NCI-H1930 (cell line): Measurements from ENCODE around the gene PGM5.
"Not testable (repeated sequence)": the region's sequence is repeated elsewhere in the genome, so short reads cannot be mapped to it uniquely, and the experiment has no call there.

ENCODE experiments used
- DNase-seq, 2 experiments: peaks; one replicate each; lab custom pipeline; 2025; lab: John Stamatoyannopoulos, UW

Gene PGM5

DNA sequence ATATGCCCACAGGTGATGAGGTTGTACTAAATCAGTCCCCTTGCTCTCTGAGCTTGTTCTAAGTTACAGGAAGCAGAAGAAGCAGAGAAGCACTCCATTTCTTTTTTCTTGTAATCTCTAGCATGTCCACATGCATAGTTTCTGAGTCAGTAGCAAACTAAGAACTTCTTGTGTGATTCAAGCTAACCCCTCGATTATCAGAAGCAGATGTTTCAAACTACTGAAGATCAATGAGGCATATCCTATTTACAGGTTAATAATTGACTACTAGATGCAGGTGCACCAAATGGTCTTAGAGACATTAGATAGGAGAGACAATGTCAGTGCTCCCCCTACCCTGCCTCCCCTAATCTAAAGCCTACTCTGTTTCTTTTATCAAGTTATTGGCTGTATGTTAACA lies 21.3 kb downstream of the PGM5 start:
- DNase-seq, result not testable (repeated sequence)

GRCh38 chr9:68383894-68384293 lies 27.5 kb downstream of the PGM5 start:
- DNase-seq, result not testable (repeated sequence)

DNA sequence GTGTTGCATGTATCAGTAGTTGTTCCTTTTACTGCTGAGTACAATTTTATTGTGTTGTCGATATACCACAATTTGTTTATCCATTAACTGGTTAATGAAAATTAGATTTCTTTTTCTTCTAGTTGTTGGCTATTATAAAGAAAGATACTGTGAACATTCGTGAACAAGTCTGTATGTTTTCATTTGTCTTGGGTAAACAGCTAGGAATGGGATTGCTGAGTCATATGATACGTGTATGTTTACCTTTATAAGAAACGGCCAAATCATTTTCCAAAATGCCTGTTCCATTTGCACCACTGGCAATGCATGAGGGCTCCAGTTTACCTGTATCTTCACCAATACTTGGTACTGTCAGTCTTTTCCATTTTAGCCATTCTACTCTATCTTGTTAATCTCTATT lies 33.1 kb downstream of the PGM5 start:
- not testable (repeated sequence) for DNase-seq

- not testable (repeated sequence) for DNase-seq
These were observed 34.3 kb downstream of the PGM5 start for GRCh38 chr9:68390737-68391136.

DNA sequence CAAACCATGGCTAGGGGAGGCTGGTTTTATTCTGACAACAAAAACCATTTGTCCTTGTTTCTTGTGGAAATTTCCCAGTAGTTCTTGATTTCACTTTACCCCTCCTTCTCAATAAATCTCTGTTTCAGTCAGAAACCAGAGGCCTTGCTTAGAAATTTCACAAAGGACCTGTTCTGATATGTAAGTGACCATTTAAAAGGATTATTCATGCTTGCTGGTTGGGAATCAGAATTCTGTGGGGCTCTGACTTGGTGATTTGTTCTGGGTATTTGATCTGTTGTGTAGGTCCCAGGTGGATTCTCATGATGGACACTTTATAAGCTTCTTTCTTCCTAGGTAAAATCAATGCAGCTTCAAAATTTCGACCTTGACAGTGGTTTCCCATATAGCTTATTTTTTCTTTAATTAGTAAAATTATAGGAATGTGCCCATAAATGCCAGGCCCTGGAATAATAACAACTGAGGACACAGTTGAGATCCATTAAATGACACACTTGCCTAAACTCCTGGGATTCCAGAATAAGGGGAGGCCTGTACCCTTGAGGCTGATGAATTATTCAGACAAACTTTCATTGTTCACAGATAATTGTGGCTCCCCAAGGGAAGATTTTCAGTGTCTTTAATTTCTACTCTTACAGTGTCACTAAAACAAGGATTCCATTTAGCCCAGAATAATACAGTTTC lies 40.1 kb downstream of the PGM5 start:
- not testable (repeated sequence) for DNase-seq

- not testable (repeated sequence) for DNase-seq
These were observed 40.6 kb downstream of the PGM5 start for GRCh38 chr9:68397095-68397423.

GRCh38 chr9:68397796-68398195 lies 41.4 kb downstream of the PGM5 start:
- DNase-seq, result not testable (repeated sequence)

DNA sequence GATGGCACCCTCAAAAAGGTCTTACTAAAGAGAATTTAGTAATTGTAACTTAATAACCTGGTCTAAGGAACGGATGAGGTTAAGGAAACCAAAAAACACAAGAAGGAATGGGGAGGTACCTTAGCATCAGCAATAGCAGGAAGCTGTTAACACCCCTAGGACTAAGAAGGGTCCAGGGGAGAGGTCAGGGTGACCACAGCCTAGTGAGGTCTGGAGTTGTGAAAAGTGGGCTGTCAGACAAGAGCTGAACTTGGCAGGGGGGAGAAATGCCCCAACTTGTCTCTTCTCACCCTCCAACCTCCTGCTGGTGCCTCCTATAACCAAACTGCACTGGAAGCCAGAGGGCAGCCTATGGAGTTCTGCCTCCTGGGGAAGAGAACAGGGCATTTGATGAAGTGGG lies 41.9 kb downstream of the PGM5 start:
- DNase-seq, result not testable (repeated sequence)

GRCh38 chr9:68404421-68405185 lies 48.2 kb downstream of the PGM5 start:
- DNase-seq, result not testable (repeated sequence)

DNA sequence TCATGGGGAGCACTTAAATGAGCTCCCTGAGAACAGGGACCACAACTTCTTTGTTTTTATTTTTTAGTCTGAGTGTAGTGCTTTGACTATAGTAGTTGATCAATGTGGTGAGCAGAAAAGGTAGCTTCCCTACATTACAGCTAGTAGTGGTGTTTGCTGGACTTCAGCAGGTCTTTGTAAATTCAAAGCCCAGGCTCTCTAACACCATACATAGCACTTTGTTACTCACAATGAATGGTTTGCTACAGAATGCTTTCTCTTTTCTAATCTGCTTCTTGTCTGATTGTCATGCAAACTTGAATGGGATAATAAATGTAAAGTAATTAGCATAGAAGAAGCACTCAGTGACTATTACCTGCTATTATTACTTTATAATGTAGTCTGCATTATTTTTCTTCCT lies 55.5 kb downstream of the PGM5 start:
- not testable (repeated sequence) for DNase-seq

GRCh38 chr9:68412754-68413153 lies 56.3 kb downstream of the PGM5 start:
- DNase-seq, result not testable (repeated sequence)

DNA sequence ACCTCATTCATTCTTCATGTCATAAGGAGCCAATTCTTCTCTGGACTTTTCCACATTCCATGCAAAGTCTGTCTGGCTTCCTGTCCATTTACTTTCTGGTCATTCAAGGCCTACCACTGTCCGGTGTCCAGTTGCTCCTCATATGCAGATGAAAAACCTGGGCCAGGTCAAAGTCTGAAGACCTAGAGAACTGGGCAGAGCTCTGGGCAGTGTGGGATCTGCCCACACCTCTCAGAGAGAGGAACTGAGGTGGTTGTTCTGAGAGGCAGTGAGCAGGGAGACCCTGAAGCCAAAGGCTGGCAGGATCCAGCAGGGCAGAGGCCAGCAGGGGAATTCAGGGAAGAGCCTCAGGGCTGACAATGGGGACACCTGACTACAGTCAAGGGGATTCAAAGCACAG lies 58.7 kb downstream of the PGM5 start:
- DNase-seq, result not testable (repeated sequence)

GRCh38 chr9:68416936-68417564 lies 60.6 kb downstream of the PGM5 start:
- DNase-seq, result peak in 1 of 2 experiments; percentile 16

GRCh38 chr9:68417762-68418161 lies 61.4 kb downstream of the PGM5 start:
- DNase-seq, result no peak

DNA sequence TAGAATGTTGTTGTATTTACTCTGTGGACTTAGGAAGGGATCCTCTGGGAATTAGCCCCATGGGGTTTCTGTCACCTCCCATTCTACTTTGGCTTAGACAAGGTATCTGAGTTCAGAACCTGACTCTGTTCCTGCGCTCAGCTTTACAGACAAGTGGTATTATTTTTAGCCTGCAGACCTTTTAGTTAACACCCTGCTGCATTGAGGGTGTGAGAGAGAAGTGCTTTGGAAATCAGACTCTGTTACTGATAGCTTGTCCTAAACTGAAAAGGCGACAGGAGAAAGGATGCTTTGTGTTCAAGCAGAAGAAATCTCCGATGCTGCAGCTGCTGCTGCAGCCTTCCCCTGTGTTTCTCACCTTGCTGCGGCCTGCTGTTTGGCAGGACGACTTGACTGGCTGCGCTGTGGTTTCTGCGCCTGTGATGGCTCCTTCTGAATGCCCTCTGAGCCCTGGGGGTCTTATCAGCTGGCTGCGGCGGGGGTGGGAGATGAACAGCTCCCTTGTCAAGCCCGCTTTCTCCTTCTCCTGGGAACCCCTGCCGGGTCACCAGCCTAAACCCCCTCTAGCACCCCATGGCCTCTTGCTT lies 61.9 kb downstream of the PGM5 start:
- DNase-seq, result no peak

DNA sequence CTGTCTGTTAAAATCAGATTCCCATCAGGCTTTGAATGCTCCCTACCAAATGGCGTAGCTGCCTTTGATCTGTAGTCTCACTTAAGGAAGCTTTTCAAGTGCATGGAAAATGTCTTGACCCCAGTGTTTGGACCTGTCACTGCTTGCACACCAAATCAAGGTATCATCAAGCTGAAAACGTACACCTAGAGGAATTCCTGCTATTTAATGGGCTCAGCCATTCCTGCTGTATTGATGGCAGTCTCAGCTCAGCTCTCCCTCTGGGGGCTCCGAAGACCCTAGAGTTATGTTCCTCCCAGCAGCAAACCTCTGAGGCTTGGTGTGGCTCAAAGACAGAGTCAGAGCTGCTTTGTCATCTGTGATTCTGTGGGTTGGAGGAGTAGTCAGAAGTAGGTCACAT lies 63.5 kb downstream of the PGM5 start:
- no peak for DNase-seq

DNA sequence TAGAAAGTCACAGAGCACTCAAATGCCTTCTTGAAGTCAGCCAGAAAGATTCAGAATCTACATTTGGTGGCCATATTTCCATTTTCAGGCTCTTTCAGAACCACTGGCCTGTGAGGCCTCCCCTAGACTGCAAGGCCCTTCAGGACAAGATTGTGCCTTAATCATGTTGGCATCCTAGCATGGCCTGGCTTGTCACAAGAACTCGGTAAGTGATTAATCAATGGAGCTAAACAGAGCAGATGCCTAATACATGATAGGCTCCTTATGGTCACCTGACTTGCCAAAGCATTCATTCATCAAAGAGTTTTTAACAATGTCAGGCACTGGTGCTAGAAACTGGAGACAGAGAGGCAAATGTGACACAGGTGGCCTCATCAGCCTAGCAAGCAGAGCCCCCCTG lies 70.3 kb downstream of the PGM5 start:
- DNase-seq, result no peak

GRCh38 chr9:68427216-68427977 lies 71.0 kb downstream of the PGM5 start:
- no peak for DNase-seq

DNA sequence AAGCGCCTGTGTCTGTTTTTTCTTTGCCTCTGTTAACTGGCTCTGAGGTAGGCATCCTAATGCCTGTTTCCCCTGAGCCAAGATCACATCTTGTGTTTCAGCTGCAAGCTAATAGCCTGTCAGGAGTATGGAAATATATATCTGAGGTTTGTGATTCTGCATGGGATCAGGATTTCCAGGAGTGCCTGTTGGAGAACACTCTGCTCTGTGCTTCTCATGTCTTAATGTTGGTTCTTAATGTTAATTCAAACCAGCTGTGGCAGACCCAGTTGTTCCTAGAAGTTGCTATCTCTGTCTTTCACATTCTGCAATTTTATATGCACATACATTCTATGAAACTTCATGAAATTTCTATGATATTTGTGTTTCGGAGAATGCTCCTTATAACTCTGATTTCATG lies 72.1 kb downstream of the PGM5 start:
- DNase-seq, result no peak

- no peak for DNase-seq
These were observed 73.2 kb downstream of the PGM5 start for GRCh38 chr9:68429631-68430030.

DNA sequence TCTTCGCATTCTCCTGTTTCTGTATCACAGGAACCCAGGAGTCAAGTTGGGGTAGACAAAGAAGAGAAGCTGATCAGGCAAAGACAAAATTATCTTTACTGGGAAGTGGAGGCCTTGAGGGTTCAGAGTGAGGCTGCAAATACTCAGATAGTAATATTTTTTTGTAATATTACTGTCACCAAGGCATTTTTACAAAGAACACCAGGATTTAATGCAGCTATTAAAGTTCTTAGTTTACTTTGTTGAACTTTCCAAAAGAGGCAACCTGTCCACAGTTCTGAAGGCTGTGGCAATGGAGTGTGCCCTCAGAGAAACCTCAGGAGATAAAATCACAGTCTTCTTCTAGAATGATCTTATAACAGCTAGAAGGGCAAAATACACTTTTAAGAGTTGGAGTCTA lies 74.9 kb downstream of the PGM5 start:
- DNase-seq, result no peak

DNA sequence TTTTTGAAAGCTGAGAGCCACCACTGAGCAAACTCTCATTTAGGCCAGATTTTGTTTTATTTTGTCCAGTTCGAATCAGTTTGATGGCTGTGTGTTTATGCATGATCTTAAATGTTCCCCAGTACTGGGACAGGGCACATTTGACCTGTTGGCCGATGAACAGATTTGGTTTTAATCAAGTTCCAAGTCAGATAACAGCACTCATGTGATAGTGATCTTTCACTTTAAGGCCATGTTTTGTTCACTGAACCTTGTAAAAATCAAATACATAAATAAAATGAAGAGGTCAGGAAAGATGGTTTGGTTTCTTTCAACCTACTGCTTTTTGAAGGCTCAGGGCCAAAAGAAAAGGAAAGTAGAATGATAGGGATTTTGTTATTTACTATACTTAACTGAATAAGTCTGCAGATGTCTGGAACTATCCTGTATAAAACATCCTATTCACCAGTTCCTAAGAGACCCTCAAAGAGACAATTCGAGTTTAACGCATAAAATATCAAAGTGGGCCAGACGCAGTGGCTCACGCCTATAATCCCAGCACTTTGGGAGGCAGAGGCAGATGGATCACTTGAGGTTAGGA lies 77.2 kb downstream of the PGM5 start:
- DNase-seq, result no peak
